ENCODE results near the gene CAPZB.

The CAPZB gene

GRCh38 chr1:19390901-19391595 is 94.3 kb downstream of the CAPZB start:
- DNase-seq (ENCODE audit: low read depth), result peak; percentile 51
- TF ChIP-seq CTCF (IDR thresholded peaks at IDR 0.05; ENCODE audit: low read depth, low read length, missing control alignments), result peak; percentile 87
- H3K4me3 ChIP-seq (ENCODE audit: low read depth, low read length), result peak overlapping the region; percentile 5

- no peak for TF ChIP-seq CTCF (IDR thresholded peaks at IDR 0.05; ENCODE audit: low read depth, low read length, missing control alignments)
- H3K4me3 ChIP-seq (ENCODE audit: low read depth, low read length), result no peak overlapping the region
- no peak for DNase-seq (ENCODE audit: low read depth)
These were observed 95.0 kb downstream of the CAPZB start for GRCh38 chr1:19390166-19390850.

GRCh38 chr1:19388980-19389379 is 96.4 kb downstream of the CAPZB start:
- TF ChIP-seq CTCF (IDR thresholded peaks at IDR 0.05; ENCODE audit: low read depth, low read length, missing control alignments), result no peak

GRCh38 chr1:19387045-19387467 is 98.3 kb downstream of the CAPZB start:
- no peak for TF ChIP-seq CTCF (IDR thresholded peaks at IDR 0.05; ENCODE audit: low read depth, low read length, missing control alignments)
- no peak for DNase-seq (ENCODE audit: low read depth)
- no peak overlapping the region for H3K4me3 ChIP-seq (ENCODE audit: low read depth, low read length)

More at GRCh38 chr1:19388980-19389379, 96.4 kb downstream of the CAPZB start:
- H3K4me3 ChIP-seq (ENCODE audit: low read depth, low read length), result no peak overlapping the region
- DNase-seq (ENCODE audit: low read depth), result no peak

- no peak for DNase-seq (ENCODE audit: low read depth)
- no peak overlapping the region for H3K4me3 ChIP-seq (ENCODE audit: low read depth, low read length)
- no peak for TF ChIP-seq CTCF (IDR thresholded peaks at IDR 0.05; ENCODE audit: low read depth, low read length, missing control alignments)
These were observed 99.3 kb downstream of the CAPZB start for GRCh38 chr1:19385869-19386591.

GRCh38 chr1:19385221-19385620 is 100.1 kb downstream of the CAPZB start:
- TF ChIP-seq CTCF (IDR thresholded peaks at IDR 0.05; ENCODE audit: low read depth, low read length, missing control alignments), result no peak
- H3K4me3 ChIP-seq (ENCODE audit: low read depth, low read length), result no peak overlapping the region
- DNase-seq (ENCODE audit: low read depth), result no peak
